HepG2 (cell line): ENCODE data around the gene TSR1. TPM values are rescaled to one million over a fixed set of nuclear protein-coding genes. Genes with fewer than 3 reads are reported as not detected.

Experiments
- HNRNPLL ChIP-seq: fragments of 200-400 bp; formaldehyde crosslinking; IDR thresholded peaks from 2 replicates; pipeline ENCODE4 v1.6.1; 2017; ENCODE audit warnings: mild to moderate bottlenecking, low read depth, low read length; ENCODE audit not compliant: poor library complexity, severe bottlenecking
- KDM5A ChIP-seq: fragments of 200-600 bp; sonication (generic); IDR thresholded peaks from 2 replicates; pipeline ENCODE4 v1.7.0; 2018; ENCODE audit warnings: antibody characterized with exemption, mild to moderate bottlenecking, low read length, borderline replicate concordance
- MIER3 ChIP-seq: IDR thresholded peaks from 2 replicates; pipeline ENCODE4 v1.6.1; 2016; ENCODE audit warnings: missing compliant biosample characterization, borderline replicate concordance
- MXD4 ChIP-seq: IDR thresholded peaks from 2 replicates; pipeline ENCODE4 v1.6.1; 2016; ENCODE audit warnings: mild to moderate bottlenecking, missing biosample characterization, missing genetic modification reagents
- MYC ChIP-seq: sonication (generic); formaldehyde crosslinking; IDR thresholded peaks from 2 replicates; pipeline ENCODE4 v1.9.0; 2021; ENCODE audit warnings: missing genetic modification reagents, borderline replicate concordance
- MYNN ChIP-seq: sonication (generic); formaldehyde crosslinking; IDR thresholded peaks from 2 replicates; pipeline ENCODE4 v1.4.0; 2020; ENCODE audit warnings: mild to moderate bottlenecking, low read depth, missing genetic modification reagents
- SAFB2 ChIP-seq: sonication (generic); formaldehyde crosslinking; IDR thresholded peaks from 2 replicates; pipeline ENCODE4 v1.5.1; 2020; ENCODE audit warnings: missing genetic modification reagents, low read depth, mild to moderate bottlenecking, borderline replicate concordance
- SIX1 ChIP-seq: sonication (generic); formaldehyde crosslinking; IDR thresholded peaks from 2 replicates; pipeline ENCODE4 v1.4.0; 2020; ENCODE audit warnings: missing genetic modification reagents, borderline replicate concordance
- SOX13 ChIP-seq, 3 experiments: fragments of 450-650 bp in 1 of 3; sonication (generic) in 1 of 3; formaldehyde crosslinking in 1 of 3; IDR thresholded peaks in 2 of 3; conservative IDR thresholded peaks in 1 of 3; 2 replicates each; pipeline versions ENCODE4 v1.5.0 to v1.6.1; 2016 to 2020; ENCODE audit warnings: antibody characterized with exemption in 1 of 3, mild to moderate bottlenecking in 1 of 3, missing compliant biosample characterization in 1 of 3, missing genetic modification reagents in 1 of 3, moderate library complexity in 1 of 3
- SRSF1 ChIP-seq: fragments of 200-400 bp; formaldehyde crosslinking; optimal IDR thresholded peaks from 2 replicates; pipeline ENCODE3; 2017; ENCODE audit warnings: mild to moderate bottlenecking, low read depth, low read length, moderate library complexity
- TOE1 ChIP-seq: sonication (generic); formaldehyde crosslinking; IDR thresholded peaks from 2 replicates; pipeline ENCODE4 v1.4.0; 2020; ENCODE audit warnings: mild to moderate bottlenecking, missing genetic modification reagents
- ZGPAT ChIP-seq: IDR thresholded peaks from 2 replicates; pipeline ENCODE4 v1.6.1; 2016; ENCODE audit warnings: mild to moderate bottlenecking
- ZKSCAN1 ChIP-seq: fragments of 150-350 bp; IDR thresholded peaks from 2 replicates; pipeline ENCODE4 v1.6.1; 2014; ENCODE audit warnings: low read length
- ZNF264 ChIP-seq: sonication (generic); formaldehyde crosslinking; IDR thresholded peaks from 2 replicates; pipeline ENCODE4 v1.4.0; 2020; ENCODE audit warnings: missing genetic modification reagents
- ZNF510 ChIP-seq: sonication (generic); formaldehyde crosslinking; IDR thresholded peaks from 2 replicates; pipeline ENCODE4 v1.4.0; 2020; ENCODE audit warnings: low read depth, mild to moderate bottlenecking, missing genetic modification reagents
- ZNF576 ChIP-seq: sonication (generic); formaldehyde crosslinking; IDR thresholded peaks from 2 replicates; pipeline ENCODE4 v1.4.0; 2020; ENCODE audit warnings: mild to moderate bottlenecking, missing genetic modification reagents
- ZNF747 ChIP-seq: sonication (generic); formaldehyde crosslinking; IDR thresholded peaks from 2 replicates; pipeline ENCODE4 v1.8.1; 2023; ENCODE audit warnings: missing genetic modification reagents, mild to moderate bottlenecking, borderline replicate concordance
- polyA plus RNA-seq, 8 experiments: library from polyadenylated mRNA; depleted of rRNA in 3 of 8; stranded (reverse) in 7 of 8; unstranded in 1 of 8; fragments of >200 nt; fragmentation: Illumina TruSeq in 4 of 8; extraction: Trizol in 4 of 8; gene quantifications; 2 replicates each; pipeline versions ENCODE4 v1.2.1 to v1.2.3, GENCODE V29; 2011 to 2016; ENCODE audit warnings: low read depth in 4 of 8, missing spikeins in 1 of 8, mixed read lengths in 1 of 8; ENCODE audit not compliant: insufficient read depth in 1 of 8
- total RNA-seq, 5 experiments: library from RNA; depleted of rRNA; stranded (reverse); fragments of >200 nt; fragmentation: Illumina TruSeq; extraction: Trizol; gene quantifications; 2 replicates each; pipeline ENCODE4 v1.2.3, GENCODE V29; 2016; ENCODE audit warnings: low read depth in 1 of 5
- TF ChIP-seq, protein P1 (sequence below), 2 experiments: fragments of 450-650 bp in 1 of 2; sonication (generic) in 1 of 2; formaldehyde crosslinking in 1 of 2; IDR thresholded peaks; 2 replicates each; pipeline versions ENCODE4 v1.6.1 to v1.8.0; 2016 to 2022; ENCODE audit warnings: antibody characterized with exemption in 1 of 2, mild to moderate bottlenecking in 1 of 2, missing genetic modification reagents in 1 of 2

Gene TSR1
- total and polyA plus RNA-seq, 2 of the 13 experiments (the other 11 are each of a cell fraction or from before 2014, with no cell fraction given) = 7.1 to 65.8 TPM

- TF ChIP-seq, protein P1, sequence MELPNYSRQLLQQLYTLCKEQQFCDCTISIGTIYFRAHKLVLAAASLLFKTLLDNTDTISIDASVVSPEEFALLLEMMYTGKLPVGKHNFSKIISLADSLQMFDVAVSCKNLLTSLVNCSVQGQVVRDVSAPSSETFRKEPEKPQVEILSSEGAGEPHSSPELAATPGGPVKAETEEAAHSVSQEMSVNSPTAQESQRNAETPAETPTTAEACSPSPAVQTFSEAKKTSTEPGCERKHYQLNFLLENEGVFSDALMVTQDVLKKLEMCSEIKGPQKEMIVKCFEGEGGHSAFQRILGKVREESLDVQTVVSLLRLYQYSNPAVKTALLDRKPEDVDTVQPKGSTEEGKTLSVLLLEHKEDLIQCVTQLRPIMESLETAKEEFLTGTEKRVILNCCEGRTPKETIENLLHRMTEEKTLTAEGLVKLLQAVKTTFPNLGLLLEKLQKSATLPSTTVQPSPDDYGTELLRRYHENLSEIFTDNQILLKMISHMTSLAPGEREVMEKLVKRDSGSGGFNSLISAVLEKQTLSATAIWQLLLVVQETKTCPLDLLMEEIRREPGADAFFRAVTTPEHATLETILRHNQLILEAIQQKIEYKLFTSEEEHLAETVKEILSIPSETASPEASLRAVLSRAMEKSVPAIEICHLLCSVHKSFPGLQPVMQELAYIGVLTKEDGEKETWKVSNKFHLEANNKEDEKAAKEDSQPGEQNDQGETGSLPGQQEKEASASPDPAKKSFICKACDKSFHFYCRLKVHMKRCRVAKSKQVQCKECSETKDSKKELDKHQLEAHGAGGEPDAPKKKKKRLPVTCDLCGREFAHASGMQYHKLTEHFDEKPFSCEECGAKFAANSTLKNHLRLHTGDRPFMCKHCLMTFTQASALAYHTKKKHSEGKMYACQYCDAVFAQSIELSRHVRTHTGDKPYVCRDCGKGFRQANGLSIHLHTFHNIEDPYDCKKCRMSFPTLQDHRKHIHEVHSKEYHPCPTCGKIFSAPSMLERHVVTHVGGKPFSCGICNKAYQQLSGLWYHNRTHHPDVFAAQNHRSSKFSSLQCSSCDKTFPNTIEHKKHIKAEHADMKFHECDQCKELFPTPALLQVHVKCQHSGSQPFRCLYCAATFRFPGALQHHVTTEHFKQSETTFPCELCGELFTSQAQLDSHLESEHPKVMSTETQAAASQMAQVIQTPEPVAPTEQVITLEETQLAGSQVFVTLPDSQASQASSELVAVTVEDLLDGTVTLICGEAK (IDR thresholded peaks at IDR 0.05) = peak; percentile 79
- TF ChIP-seq, protein P1 (CRISPR knock-in tag; IDR thresholded peaks at IDR 0.05) = peak; percentile 74; the same call in 1 of the 2 replicates
- TF ChIP-seq KDM5A (peak; percentile 97), MXD4 (CRISPR knock-in tag) (peak; percentile 93), SRSF1 (no peak), MYNN (no peak), SOX13 (IDR thresholded peaks at IDR 0.05) (no peak), SOX13 (CRISPR knock-in tag; conservative IDR thresholded peaks at IDR 0.05 in 1 of 2, IDR thresholded peaks at IDR 0.05 in 1 of 2) (peak in 1 of 2 experiments; percentile 11; a peak in 1 of 4 replicates), ZNF576 (0 out of 2 replicates have a peak, but pooled peaks have one; percentile 25), TOE1 (CRISPR knock-in tag) (0 out of 2 replicates have a peak, but pooled peaks have one; percentile 76), MYC (CRISPR knock-in tag) (peak; percentile 99), ZGPAT (CRISPR knock-in tag) (peak; percentile 86), SIX1 (CRISPR knock-in tag) (no peak), HNRNPLL (peak; percentile 59), ZNF747 (CRISPR knock-in tag) (no peak), ZKSCAN1 (0 out of 2 replicates have a peak, but pooled peaks have one; percentile 9), SAFB2 (CRISPR knock-in tag) (no peak), MIER3 (peak; percentile 79; the same call in 1 of the 2 replicates), ZNF264 (CRISPR knock-in tag) (peak; percentile 79), ZNF510 (CRISPR knock-in tag) (peak; percentile 65; the same call in 1 of the 2 replicates)
Observed at GRCh38 chr17:2336215-2336851, at the start of gene TSR1 (continued).
